ENCODE data around the gene MZF1.

DNA sequence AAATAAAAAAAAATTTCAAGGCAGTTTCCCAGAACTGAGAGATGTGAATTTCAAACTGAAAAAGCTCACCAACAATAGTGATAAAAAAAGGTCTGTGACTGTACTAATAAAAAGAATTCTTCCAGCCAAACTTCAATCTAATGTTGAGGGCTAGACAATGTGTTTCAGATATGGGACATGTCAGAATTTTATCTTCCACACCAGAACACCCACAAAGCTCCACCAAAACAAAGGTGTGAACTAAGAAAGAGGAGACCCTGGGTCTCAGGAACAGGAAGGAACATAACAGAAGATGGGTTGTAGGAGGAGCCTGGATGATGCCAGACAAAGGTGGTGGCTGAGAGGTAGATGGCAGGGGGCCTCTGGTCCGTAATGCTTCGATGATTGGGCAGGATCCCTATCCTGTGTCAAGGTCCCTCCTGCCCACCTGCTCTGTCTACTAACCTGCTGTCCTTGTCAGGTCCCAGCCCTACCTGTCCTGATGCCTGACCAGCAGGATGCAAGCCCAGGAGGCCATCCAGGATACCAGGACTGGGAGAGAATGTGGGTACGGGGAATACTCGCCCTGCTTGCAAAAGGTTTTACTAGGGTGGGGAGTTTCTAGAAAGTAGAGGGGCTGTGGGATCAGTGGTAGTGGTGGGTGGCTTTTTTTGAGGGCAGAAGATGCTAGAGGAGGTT is 4.5 kb downstream of the MZF1 start:
- TF ChIP-seq GATA3 (IDR thresholded peaks at IDR 0.05; ENCODE audit: low read depth, low read length) (no peak), GATA2 (IDR thresholded peaks at IDR 0.05; ENCODE audit: low read depth, low read length) (no peak)
